ENCODE measurements around the gene CTDP1. TPM values are rescaled to one million over a fixed set of nuclear protein-coding genes. Genes with fewer than 3 reads are reported as not detected.

Gene CTDP1
- total RNA-seq, 1 experiment from 2014 or later, result 24.9 TPM

- Histone ChIP-seq H3K4me1 (ENCODE audit: control insufficient read depth in 1 of 2, insufficient read depth in 2 of 2, low read length in 2 of 2) (no peaks in the 10 kb centered on the region), H3K27ac (ENCODE audit: low read depth, low read length) (no peak overlapping the region), H4K20me1 (ENCODE audit: insufficient read depth) (no peaks in the 10 kb centered on the region), H3K9me2 (ENCODE audit: insufficient read depth) (no peaks in the 10 kb centered on the region), H3K79me2 (ENCODE audit: insufficient read depth, low read length) (no peaks in the 10 kb centered on the region), H3K9ac (ENCODE audit: low read length) (no peak overlapping the region), H3K4me2 (ENCODE audit: low read length) (no peak overlapping the region), H3K9me3 (ENCODE audit: control insufficient read depth in 1 of 2, insufficient read depth in 1 of 2, low read depth in 1 of 2, low read length in 2 of 2) (no peaks in the 10 kb centered on the region), H3K4me3 (replicated peaks in 1 of 2; ENCODE audit: low read depth in 1 of 2, low read length in 2 of 2) (no peak overlapping the region), H2AFZ (ENCODE audit: low read depth, low read length, poor library complexity, severe bottlenecking) (no peak overlapping the region), H3K36me3 (ENCODE audit: control insufficient read depth in 1 of 2, insufficient read depth in 2 of 2, low read length in 2 of 2) (peaks cover 6 to 14% of the 10 kb centered on the region in 2 experiments; a peak in 2 of 4 replicates), H3K27me3 (ENCODE audit: insufficient read depth, low read length) (no peaks in the 10 kb centered on the region)
- TF ChIP-seq SRF (IDR thresholded peaks at IDR 0.05; ENCODE audit: low read depth) (no peak), EZH2phosphoT487 (IDR thresholded peaks at IDR 0.05; ENCODE audit: borderline replicate concordance) (no peak), MAX (IDR thresholded peaks at IDR 0.05) (no peak), YY1 (IDR thresholded peaks at IDR 0.05; ENCODE audit: extremely low read depth, insufficient replicate concordance, low read depth, low read length) (no peak)
- TF ChIP-seq, protein P1, sequence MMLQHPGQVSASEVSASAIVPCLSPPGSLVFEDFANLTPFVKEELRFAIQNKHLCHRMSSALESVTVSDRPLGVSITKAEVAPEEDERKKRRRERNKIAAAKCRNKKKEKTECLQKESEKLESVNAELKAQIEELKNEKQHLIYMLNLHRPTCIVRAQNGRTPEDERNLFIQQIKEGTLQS (IDR thresholded peaks at IDR 0.05), result no peak
- ChIA-PET POLR2A (no interaction called here), CTCF (no interaction called here), RAD21 (ENCODE audit: low non-redundant PET in 1 of 2, low total read pairs in 2 of 2, uncharacterized antibody in 2 of 2, unreplicated experiment in 2 of 2) (no interaction called here)
- BruUV-seq (replicated peaks), result no TSS peak
- intact Hi-C loops (cut with micrococcal nuclease), result no loop called here
- no peak for ATAC-seq
- no peak for DNase-seq (ENCODE audit: low read depth, low spot score)
Measured at GRCh38 chr18:79756143-79756500, 76.5 kb downstream of the CTDP1 start.

GRCh38 chr18:79756826-79757225 is 77.2 kb downstream of the CTDP1 start:
- DNase-seq (ENCODE audit: low read depth, low spot score), result no peak
- H3K4me2 ChIP-seq (ENCODE audit: low read length), result no peak overlapping the region

More at GRCh38 chr18:79756826-79757225, 77.2 kb downstream of the CTDP1 start:
- H3K36me3 ChIP-seq (ENCODE audit: control insufficient read depth in 1 of 2, insufficient read depth in 2 of 2, low read length in 2 of 2), result peaks cover 6 to 14% of the 10 kb centered on the region in 2 experiments; a peak in 2 of 4 replicates
- H4K20me1 ChIP-seq (ENCODE audit: insufficient read depth), result no peaks in the 10 kb centered on the region
- H3K4me3 ChIP-seq (replicated peaks in 1 of 2; ENCODE audit: low read depth in 1 of 2, low read length in 2 of 2), result no peak overlapping the region
- ChIA-PET RAD21 (ENCODE audit: low non-redundant PET in 1 of 2, low total read pairs in 2 of 2, uncharacterized antibody in 2 of 2, unreplicated experiment in 2 of 2) (no interaction called here), CTCF (no interaction called here), POLR2A (no interaction called here)
- H2AFZ ChIP-seq (ENCODE audit: low read depth, low read length, poor library complexity, severe bottlenecking), result no peak overlapping the region
- no peaks in the 10 kb centered on the region for H3K27me3 ChIP-seq (ENCODE audit: insufficient read depth, low read length)
- no TSS peak for BruUV-seq (replicated peaks)
- no peaks in the 10 kb centered on the region for H3K9me2 ChIP-seq (ENCODE audit: insufficient read depth)
- no peak for ATAC-seq
- H3K79me2 ChIP-seq (ENCODE audit: insufficient read depth, low read length), result no peaks in the 10 kb centered on the region
- intact Hi-C loops (cut with micrococcal nuclease), result no loop called here
- H3K4me1 ChIP-seq (ENCODE audit: control insufficient read depth in 1 of 2, insufficient read depth in 2 of 2, low read length in 2 of 2), result no peaks in the 10 kb centered on the region
- H3K27ac ChIP-seq (ENCODE audit: low read depth, low read length), result no peak overlapping the region
- H3K9ac ChIP-seq (ENCODE audit: low read length), result no peak overlapping the region
- TF ChIP-seq ZFX (IDR thresholded peaks at IDR 0.05) (no peak), SP1 (IDR thresholded peaks at IDR 0.05; ENCODE audit: low read depth) (no peak), YY1 (IDR thresholded peaks at IDR 0.05; ENCODE audit: extremely low read depth, insufficient replicate concordance, low read depth, low read length) (no peak), JUND (IDR thresholded peaks at IDR 0.05) (no peak), TCF7L2 (IDR thresholded peaks at IDR 0.05; ENCODE audit: borderline replicate concordance, extremely low read depth, insufficient read depth, insufficient read length) (no peak)
- no peaks in the 10 kb centered on the region for H3K9me3 ChIP-seq (ENCODE audit: control insufficient read depth in 1 of 2, insufficient read depth in 1 of 2, low read depth in 1 of 2, low read length in 2 of 2)
